Measurements from ENCODE around the gene LRMDA.

LRMDA gene

DNA sequence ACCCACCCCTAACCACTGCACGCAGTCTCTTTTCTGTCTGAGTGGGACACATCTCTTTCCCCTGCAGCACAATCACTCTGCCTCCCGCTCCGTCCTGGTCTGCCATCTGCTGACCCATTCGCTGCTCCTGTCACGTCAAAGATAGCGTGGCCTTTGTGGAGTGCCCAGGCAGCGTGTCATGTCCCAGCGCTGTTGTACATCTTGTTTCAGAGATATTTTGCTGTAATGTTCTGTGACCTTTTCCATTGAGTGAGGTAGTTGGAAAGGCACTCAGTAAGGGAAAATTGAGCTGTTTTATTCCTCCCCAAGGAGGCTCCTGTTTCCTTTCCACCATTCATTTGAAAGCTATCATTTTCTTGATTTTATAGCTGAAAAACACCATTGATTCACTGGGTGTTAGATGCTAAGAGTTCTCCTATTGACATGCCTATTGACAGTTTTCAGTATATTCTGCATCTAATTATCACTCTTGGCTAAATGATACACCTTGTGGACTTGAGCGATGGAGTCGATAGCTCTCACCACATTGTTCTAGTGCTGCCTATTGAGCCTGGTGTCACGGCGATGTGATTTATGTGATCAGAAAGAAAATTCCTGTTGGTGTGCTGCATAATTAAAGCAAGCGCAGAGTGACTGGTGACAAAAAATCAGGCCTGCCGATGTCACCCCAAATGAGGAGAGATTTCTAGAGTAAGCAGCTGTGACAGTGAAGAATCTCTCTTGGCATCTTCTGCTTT lies 372.6 kb downstream of the LRMDA start:
- H2AFZ ChIP-seq (ENCODE audit: low read length, unreplicated experiment): no peak overlapping the region
- no peaks in the 10 kb centered on the region for H3K79me2 ChIP-seq (ENCODE audit: control insufficient read depth, insufficient read depth, low read length, unreplicated experiment)
- H3K36me3 ChIP-seq (ENCODE audit: insufficient read depth, low read length): no peaks in the 10 kb centered on the region
- no peak overlapping the region for H3K4me3 ChIP-seq (ENCODE audit: low read depth, low read length)
- no peaks in the 10 kb centered on the region for H3K4me1 ChIP-seq (ENCODE audit: control insufficient read depth, insufficient read depth, low read length, unreplicated experiment)
- 0 out of 2 replicates have a peak, but pooled peaks cover 3% of the 10 kb centered on the region for H3K27me3 ChIP-seq (ENCODE audit: insufficient read depth, low read length)
- no peak overlapping the region for H3K27ac ChIP-seq (ENCODE audit: low read depth, low read length)

DNA sequence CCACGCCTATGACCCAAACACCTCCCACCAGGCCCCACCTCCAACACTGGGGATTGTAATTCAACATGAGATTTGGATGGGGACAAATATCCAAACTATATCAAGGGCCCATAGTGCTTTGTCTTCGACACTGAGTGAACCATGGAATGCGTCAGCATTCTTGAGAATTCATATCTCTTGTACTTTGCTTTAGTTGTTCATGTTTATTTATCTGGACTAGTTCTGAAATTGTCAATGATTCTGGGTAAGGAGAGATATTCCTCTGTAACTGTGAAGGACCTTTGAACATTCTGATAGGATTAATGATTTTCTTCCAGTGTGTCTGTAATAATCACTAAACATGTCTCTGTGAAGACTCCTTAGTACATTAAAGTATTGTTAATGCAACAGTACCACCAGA lies 374.8 kb downstream of the LRMDA start:
- H3K27me3 ChIP-seq (ENCODE audit: insufficient read depth, low read length): 0 out of 2 replicates have a peak, but pooled peaks cover 3% of the 10 kb centered on the region
- H3K79me2 ChIP-seq (ENCODE audit: control insufficient read depth, insufficient read depth, low read length, unreplicated experiment): no peaks in the 10 kb centered on the region
- no peak overlapping the region for H3K27ac ChIP-seq (ENCODE audit: low read depth, low read length)
- H3K36me3 ChIP-seq (ENCODE audit: insufficient read depth, low read length): no peaks in the 10 kb centered on the region
- H3K4me1 ChIP-seq (ENCODE audit: control insufficient read depth, insufficient read depth, low read length, unreplicated experiment): no peaks in the 10 kb centered on the region
- H2AFZ ChIP-seq (ENCODE audit: low read length, unreplicated experiment): no peak overlapping the region
- H3K4me3 ChIP-seq (ENCODE audit: low read depth, low read length): no peak overlapping the region

DNA sequence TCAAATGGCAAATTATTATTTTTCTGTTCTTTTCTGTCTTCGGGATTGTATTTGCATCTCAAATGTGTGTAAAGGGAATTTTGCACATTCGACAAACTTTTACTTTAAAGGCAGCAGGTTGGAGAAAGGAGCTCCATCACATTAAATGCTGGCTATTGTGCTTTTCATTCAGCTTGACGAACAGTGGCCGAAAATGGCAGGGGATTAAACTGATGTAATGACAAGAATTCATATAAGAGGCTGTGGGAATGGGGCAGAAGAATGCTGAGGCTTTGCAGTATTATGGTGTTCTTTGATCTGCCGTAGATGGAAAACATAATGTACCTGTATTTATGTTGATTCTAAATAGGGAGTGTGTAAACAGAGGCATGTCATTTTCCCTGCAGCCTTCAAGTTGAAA lies 376.0 kb downstream of the LRMDA start:
- H2AFZ ChIP-seq (ENCODE audit: low read length, unreplicated experiment): no peak overlapping the region
- H3K27me3 ChIP-seq (ENCODE audit: insufficient read depth, low read length): 0 out of 2 replicates have a peak, but pooled peaks cover 3% of the 10 kb centered on the region

DNA sequence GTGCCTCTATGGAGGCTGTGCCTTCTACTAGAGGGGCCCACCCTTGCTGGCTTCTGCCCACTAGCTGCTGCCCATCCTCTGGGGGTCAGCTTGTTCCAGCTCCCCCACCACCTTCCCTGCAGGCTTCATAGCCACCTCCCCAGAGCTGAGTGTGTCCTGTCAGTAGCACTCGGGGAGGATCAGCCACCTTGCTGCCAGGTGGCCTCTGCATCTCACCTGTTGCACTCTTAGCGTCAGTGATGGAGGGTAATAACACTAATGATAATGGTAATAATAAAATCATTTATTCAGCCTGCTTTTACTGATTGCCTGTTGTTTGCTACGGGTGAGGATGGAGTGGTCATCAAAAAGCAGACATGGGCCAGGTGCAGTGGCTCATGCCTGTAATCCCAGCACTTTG lies 377.6 kb downstream of the LRMDA start:
- no peak overlapping the region for H2AFZ ChIP-seq (ENCODE audit: low read length, unreplicated experiment)
- H3K4me1 ChIP-seq (ENCODE audit: control insufficient read depth, insufficient read depth, low read length, unreplicated experiment): no peaks in the 10 kb centered on the region
- no peaks in the 10 kb centered on the region for H3K36me3 ChIP-seq (ENCODE audit: insufficient read depth, low read length)
- 0 out of 2 replicates have a peak, but pooled peaks cover 3% of the 10 kb centered on the region for H3K27me3 ChIP-seq (ENCODE audit: insufficient read depth, low read length)
- no peak overlapping the region for H3K4me3 ChIP-seq (ENCODE audit: low read depth, low read length)
- H3K79me2 ChIP-seq (ENCODE audit: control insufficient read depth, insufficient read depth, low read length, unreplicated experiment): no peaks in the 10 kb centered on the region
- H3K27ac ChIP-seq (ENCODE audit: low read depth, low read length): no peak overlapping the region

More for the DNA sequence above, 376.0 kb downstream of the LRMDA start:
- Histone ChIP-seq H3K36me3 (ENCODE audit: insufficient read depth, low read length) (no peaks in the 10 kb centered on the region), H3K4me1 (ENCODE audit: control insufficient read depth, insufficient read depth, low read length, unreplicated experiment) (no peaks in the 10 kb centered on the region), H3K27ac (ENCODE audit: low read depth, low read length) (no peak overlapping the region), H3K4me3 (ENCODE audit: low read depth, low read length) (no peak overlapping the region), H3K79me2 (ENCODE audit: control insufficient read depth, insufficient read depth, low read length, unreplicated experiment) (no peaks in the 10 kb centered on the region)

DNA sequence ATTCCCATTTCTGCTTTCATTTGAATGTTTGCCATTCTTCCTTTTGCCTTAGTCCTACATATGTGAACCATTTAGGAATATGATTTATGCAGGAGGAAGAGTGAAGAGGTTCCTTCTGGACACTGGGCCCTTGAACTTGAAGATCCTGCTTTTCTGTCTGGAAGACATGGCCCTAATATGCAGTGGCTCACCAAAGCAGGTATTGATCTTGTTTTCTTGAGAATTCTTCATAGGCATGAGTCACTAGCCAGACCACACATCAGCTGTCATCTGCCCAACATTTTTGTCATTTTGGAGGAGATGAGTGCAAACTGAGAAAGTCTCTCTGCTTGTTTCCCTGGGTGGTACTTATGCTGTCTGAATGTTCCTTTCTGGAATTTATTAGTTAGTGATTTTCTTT lies 382.6 kb downstream of the LRMDA start:
- Histone ChIP-seq H3K36me3 (ENCODE audit: insufficient read depth, low read length) (no peaks in the 10 kb centered on the region), H2AFZ (ENCODE audit: low read length, unreplicated experiment) (no peak overlapping the region), H3K27ac (ENCODE audit: low read depth, low read length) (no peak overlapping the region), H3K79me2 (ENCODE audit: control insufficient read depth, insufficient read depth, low read length, unreplicated experiment) (no peaks in the 10 kb centered on the region), H3K27me3 (ENCODE audit: insufficient read depth, low read length) (0 out of 2 replicates have a peak, but pooled peaks cover 5% of the 10 kb centered on the region), H3K4me1 (ENCODE audit: control insufficient read depth, insufficient read depth, low read length, unreplicated experiment) (no peaks in the 10 kb centered on the region), H3K4me3 (ENCODE audit: low read depth, low read length) (no peak overlapping the region)

DNA sequence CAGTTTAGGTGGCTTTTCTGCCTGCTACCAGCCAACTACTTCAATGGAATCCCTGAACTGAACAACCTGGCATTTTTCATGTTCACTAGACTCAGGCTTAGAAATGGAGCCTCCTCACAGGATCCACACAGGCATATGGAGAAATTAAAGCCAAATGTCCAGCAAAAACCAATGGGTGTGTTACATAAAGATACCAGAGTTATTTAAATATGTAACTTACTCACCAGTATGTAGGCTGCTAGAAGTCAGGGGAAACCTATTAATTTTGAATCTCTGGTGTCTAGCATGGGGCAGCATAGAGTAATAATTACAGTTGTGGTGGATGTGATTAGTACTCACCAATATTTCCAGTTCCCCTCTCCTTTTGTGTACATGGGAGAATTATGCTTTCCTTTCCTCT lies 383.6 kb downstream of the LRMDA start:
- Histone ChIP-seq H3K4me3 (ENCODE audit: low read depth, low read length) (no peak overlapping the region), H3K36me3 (ENCODE audit: insufficient read depth, low read length) (no peaks in the 10 kb centered on the region), H3K27ac (ENCODE audit: low read depth, low read length) (no peak overlapping the region), H3K27me3 (ENCODE audit: insufficient read depth, low read length) (0 out of 2 replicates have a peak, but pooled peaks cover 5% of the 10 kb centered on the region), H3K4me1 (ENCODE audit: control insufficient read depth, insufficient read depth, low read length, unreplicated experiment) (no peaks in the 10 kb centered on the region), H3K79me2 (ENCODE audit: control insufficient read depth, insufficient read depth, low read length, unreplicated experiment) (no peaks in the 10 kb centered on the region), H2AFZ (ENCODE audit: low read length, unreplicated experiment) (no peak overlapping the region)

DNA sequence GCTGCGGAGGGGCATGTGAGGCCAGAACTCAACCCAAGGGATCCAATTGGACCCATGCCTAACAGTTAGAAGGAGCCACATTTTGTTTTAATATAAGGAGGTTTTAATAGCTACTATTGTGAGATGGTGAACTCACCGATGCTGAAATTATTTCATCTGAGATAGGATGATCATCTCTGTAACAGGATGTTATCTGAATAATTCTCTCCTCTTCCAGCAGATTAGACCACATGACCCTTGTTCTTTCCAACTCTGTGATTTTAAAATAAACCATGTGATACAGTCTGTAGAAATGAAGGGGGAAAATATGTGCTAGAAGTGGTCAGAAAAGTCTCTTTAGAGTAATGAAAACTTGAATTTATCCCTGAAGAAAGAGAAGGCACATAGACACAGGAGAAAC lies 385.8 kb downstream of the LRMDA start:
- H3K4me1 ChIP-seq (ENCODE audit: control insufficient read depth, insufficient read depth, low read length, unreplicated experiment): no peaks in the 10 kb centered on the region
- no peak overlapping the region for H3K4me3 ChIP-seq (ENCODE audit: low read depth, low read length)
- H3K79me2 ChIP-seq (ENCODE audit: control insufficient read depth, insufficient read depth, low read length, unreplicated experiment): no peaks in the 10 kb centered on the region
- no peaks in the 10 kb centered on the region for H3K36me3 ChIP-seq (ENCODE audit: insufficient read depth, low read length)
- H3K27me3 ChIP-seq (ENCODE audit: insufficient read depth, low read length): 0 out of 2 replicates have a peak, but pooled peaks cover 5% of the 10 kb centered on the region
- no peak overlapping the region for H3K27ac ChIP-seq (ENCODE audit: low read depth, low read length)
- H2AFZ ChIP-seq (ENCODE audit: low read length, unreplicated experiment): no peak overlapping the region

DNA sequence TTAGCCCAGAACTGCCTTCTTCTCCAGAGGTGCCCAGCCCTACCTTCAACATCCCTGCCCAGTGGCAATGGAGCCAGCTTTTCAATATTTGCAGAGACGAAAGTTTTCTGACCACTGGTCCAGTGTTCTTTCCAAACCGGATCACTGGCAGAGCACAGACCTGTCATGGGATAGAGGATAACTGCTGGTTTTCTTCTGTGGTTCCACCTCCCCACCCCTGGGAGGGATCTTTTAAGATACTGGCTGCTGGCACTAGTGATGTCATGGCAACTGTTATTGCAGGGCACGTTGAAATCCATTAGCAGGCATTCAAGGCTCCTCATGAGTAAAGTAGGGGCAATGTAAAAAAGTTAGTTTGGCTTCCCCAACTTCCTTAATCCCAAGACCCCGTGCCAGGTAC lies 387.1 kb downstream of the LRMDA start:
- Histone ChIP-seq H3K79me2 (ENCODE audit: control insufficient read depth, insufficient read depth, low read length, unreplicated experiment) (no peaks in the 10 kb centered on the region), H3K36me3 (ENCODE audit: insufficient read depth, low read length) (no peaks in the 10 kb centered on the region), H2AFZ (ENCODE audit: low read length, unreplicated experiment) (no peak overlapping the region), H3K4me3 (ENCODE audit: low read depth, low read length) (no peak overlapping the region), H3K4me1 (ENCODE audit: control insufficient read depth, insufficient read depth, low read length, unreplicated experiment) (no peaks in the 10 kb centered on the region), H3K27ac (ENCODE audit: low read depth, low read length) (no peak overlapping the region), H3K27me3 (ENCODE audit: insufficient read depth, low read length) (peaks cover 5% of the 10 kb centered on the region; the same call in 1 of the 2 replicates)

DNA sequence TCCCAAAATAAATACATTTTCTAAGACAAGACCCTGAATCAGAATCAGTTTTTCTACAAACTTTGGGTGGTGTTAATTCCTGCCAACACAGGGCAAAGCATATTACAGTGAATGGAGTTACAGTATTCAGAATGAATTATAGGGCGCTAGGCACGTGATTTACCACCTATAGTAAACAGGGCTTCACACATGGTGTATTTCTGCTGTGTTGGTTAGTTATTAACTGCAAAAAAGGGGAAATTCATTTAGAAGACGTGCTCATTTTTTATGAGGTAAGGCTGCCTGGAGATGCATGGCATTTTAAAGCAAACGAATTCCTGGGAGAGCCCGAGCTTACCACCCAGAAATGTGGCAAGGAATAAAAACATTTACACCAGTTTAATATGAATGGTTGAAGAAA lies 393.8 kb downstream of the LRMDA start:
- H3K79me2 ChIP-seq (ENCODE audit: control insufficient read depth, insufficient read depth, low read length, unreplicated experiment): no peaks in the 10 kb centered on the region
- no peaks in the 10 kb centered on the region for H3K4me1 ChIP-seq (ENCODE audit: control insufficient read depth, insufficient read depth, low read length, unreplicated experiment)
- no peak overlapping the region for H3K27ac ChIP-seq (ENCODE audit: low read depth, low read length)
- no peak overlapping the region for H2AFZ ChIP-seq (ENCODE audit: low read length, unreplicated experiment)
- H3K27me3 ChIP-seq (ENCODE audit: insufficient read depth, low read length): no peaks in the 10 kb centered on the region; the same call in 1 of the 2 replicates
- no peaks in the 10 kb centered on the region for H3K36me3 ChIP-seq (ENCODE audit: insufficient read depth, low read length)
- H3K4me3 ChIP-seq (ENCODE audit: low read depth, low read length): no peak overlapping the region

DNA sequence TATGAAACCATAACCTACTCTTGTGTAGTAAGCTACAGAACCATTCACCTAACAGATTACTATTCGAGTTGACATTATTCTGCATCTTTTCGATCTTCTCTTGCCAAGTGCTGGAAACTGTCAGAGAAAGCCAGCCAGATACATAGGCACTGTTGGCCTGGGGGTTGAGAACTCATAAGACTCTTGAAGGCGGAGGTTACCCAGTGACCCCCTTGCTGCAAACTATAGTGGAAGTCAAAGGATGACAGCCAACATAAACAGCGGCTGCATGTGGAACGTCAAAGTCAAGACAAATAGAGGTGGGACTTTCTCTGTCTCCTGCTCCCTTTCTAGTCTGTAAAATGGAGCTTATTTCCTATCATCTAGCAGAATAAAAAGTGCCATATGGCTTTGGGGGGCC lies 394.2 kb downstream of the LRMDA start:
- H3K79me2 ChIP-seq (ENCODE audit: control insufficient read depth, insufficient read depth, low read length, unreplicated experiment): no peaks in the 10 kb centered on the region
- no peaks in the 10 kb centered on the region for H3K4me1 ChIP-seq (ENCODE audit: control insufficient read depth, insufficient read depth, low read length, unreplicated experiment)
- no peak overlapping the region for H2AFZ ChIP-seq (ENCODE audit: low read length, unreplicated experiment)
- no peaks in the 10 kb centered on the region for H3K36me3 ChIP-seq (ENCODE audit: insufficient read depth, low read length)
- no peak overlapping the region for H3K27ac ChIP-seq (ENCODE audit: low read depth, low read length)
- H3K27me3 ChIP-seq (ENCODE audit: insufficient read depth, low read length): no peaks in the 10 kb centered on the region; the same call in 1 of the 2 replicates
- H3K4me3 ChIP-seq (ENCODE audit: low read depth, low read length): no peak overlapping the region

DNA sequence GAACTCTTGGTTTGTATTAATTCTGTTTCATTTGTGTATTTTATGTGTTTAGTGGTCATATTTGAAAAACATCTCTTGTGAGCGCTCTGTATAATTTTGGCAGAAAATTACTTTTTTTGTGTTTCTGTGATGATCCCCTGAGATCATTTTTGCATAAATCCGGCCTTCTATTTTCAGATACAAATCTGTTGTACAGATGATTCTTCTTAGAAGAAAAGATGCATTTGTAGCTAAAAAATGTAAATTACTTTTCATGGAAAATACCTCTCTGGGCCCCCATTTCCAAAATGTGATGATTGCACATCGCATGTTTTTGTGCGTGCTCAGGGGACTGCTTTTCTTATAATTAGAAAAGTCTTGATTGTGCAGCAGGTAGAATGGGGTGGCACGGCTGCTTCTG lies 395.4 kb downstream of the LRMDA start:
- Histone ChIP-seq H3K27ac (ENCODE audit: low read depth, low read length) (no peak overlapping the region), H3K79me2 (ENCODE audit: control insufficient read depth, insufficient read depth, low read length, unreplicated experiment) (no peaks in the 10 kb centered on the region), H3K36me3 (ENCODE audit: insufficient read depth, low read length) (no peaks in the 10 kb centered on the region), H2AFZ (ENCODE audit: low read length, unreplicated experiment) (no peak overlapping the region), H3K4me3 (ENCODE audit: low read depth, low read length) (no peak overlapping the region), H3K4me1 (ENCODE audit: control insufficient read depth, insufficient read depth, low read length, unreplicated experiment) (no peaks in the 10 kb centered on the region), H3K27me3 (ENCODE audit: insufficient read depth, low read length) (no peaks in the 10 kb centered on the region; the same call in 1 of the 2 replicates)

All from ACC112 (cell line).